Suppressor macrophage (primary cell): ENCODE data around the gene FUCA2.
"Not testable (repeated sequence)": the region's sequence is repeated elsewhere in the genome, so short reads cannot be mapped to it uniquely, and the experiment has no call there.

ENCODE experiments used
- DNase-seq, 4 experiments: peaks; one replicate each; pipeline ENCODE4 v3.0.0-alpha.2; 2020 to 2022

Gene FUCA2

GRCh38 chr6:143535189-143535614 lies 23.7 kb upstream of the FUCA2 start:
- no peak for DNase-seq

- no peak for DNase-seq
Measured at GRCh38 chr6:143531720-143532499, 20.4 kb upstream of the FUCA2 start.

DNA sequence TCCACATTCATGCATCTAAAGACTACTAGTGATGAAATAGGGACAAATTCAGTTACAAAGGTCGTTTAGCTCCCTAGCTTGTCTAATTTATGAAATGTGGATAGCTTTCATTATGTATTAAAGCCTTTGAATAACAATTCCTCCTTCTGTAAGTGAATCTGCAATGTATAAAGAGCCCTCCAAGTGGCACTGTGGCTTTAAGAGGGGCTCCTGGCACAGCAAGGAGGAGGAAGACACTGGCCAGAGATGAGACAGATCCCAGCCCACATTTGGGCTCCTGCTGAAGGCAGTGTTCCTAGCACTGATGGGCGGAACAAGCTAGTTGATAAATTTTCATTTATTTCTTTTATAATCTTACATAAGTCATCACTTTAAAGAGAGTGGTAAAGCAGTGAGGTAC lies 17.6 kb upstream of the FUCA2 start:
- no peak for DNase-seq

- peak in 2 of 4 experiments; percentile 24 to 38 for DNase-seq
Measured at GRCh38 chr6:143528164-143528811, 16.8 kb upstream of the FUCA2 start.

- no peak for DNase-seq
Measured at GRCh38 chr6:143527677-143528076, 16.2 kb upstream of the FUCA2 start.

DNA sequence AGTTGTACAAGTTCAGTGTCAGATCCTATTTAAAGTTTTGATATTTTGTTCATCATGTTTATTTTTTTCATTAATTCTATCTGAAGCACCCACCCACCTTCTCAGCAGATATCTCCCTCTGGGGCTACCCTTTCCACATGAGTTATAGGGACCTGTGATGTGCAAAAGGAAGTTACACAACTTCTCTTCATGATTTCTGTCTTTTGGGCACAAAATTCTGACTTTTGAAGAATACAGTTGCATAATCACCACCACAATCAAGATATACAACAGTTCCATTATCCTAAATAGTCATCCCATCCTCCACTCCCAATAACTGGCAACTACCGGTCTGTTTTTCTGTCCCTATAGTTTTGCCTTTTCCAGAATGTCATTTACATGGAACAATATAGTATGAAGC lies 13.8 kb upstream of the FUCA2 start:
- DNase-seq: peak in 2 of 4 experiments; percentile 52 to 54

GRCh38 chr6:143522039-143522600 lies 10.6 kb upstream of the FUCA2 start:
- no peak for DNase-seq

GRCh38 chr6:143517447-143517773 lies 5.9 kb upstream of the FUCA2 start:
- DNase-seq: no peak

DNA sequence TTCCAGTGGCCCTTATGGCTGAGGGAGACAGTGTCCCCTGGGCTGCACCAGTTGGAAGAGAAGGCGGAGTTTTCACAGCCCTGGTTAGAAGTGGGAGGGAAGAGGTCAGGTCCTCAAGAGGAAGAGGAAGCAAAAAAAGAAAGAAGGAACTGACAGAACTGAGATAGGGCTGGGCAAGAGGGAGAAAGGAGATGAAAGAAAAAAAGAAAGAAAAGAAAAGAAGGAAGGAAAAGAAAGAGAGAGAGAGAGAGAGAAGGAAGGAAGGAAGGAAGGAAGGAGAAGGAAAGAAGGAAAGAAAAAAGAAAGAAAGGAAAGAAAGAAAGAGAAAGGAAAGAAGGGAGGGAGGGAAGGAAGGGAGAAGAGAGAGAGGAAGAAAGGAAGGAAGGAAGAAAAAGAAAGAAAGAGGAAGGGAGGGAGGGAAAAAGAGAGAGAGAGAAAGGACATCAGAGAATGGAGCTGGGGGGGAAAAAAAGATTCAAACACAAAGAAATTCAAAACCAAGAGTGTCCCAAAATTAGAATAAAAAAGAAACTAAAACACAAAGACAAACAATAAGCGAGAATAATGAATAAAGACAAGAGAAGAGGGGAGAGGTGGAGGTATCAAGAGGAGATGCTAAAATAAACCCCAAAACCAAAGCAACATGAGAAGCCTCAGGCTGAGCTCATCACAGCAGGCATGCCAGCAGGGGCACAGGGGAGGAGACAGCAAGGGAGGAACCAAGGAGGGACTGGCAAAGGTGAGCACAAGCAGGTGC lies 5.3 kb upstream of the FUCA2 start:
- DNase-seq: peak; percentile 37 to 75 (median 66)

DNA sequence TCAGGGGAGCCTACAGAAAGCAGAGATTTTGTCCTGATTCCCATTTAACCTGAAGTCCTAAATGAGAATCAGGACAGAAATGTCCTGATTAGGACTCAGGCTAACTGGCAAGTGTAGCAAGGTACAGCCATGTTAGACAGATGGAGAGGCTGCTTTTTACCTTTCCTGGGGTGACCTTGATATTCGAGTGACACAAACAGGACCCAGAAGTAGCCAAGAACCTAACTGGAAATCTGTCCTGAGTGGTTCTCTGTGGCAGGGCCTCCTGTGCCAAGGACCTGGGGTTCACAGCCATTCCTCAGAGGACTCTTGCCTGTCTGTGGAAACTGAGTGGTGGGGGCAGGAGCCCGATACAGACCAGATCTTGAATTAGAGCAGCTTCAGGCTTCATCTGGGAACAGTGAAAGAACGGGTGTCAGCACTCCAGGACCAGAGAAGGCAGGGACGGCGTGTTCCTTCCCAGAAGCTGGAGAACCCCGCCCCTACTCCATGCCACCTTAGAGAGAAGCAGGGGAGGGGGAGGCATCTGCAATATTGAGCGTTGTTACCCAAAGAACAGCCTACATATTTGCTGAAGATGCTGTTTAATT lies 4.3 kb upstream of the FUCA2 start:
- DNase-seq: no peak

DNA sequence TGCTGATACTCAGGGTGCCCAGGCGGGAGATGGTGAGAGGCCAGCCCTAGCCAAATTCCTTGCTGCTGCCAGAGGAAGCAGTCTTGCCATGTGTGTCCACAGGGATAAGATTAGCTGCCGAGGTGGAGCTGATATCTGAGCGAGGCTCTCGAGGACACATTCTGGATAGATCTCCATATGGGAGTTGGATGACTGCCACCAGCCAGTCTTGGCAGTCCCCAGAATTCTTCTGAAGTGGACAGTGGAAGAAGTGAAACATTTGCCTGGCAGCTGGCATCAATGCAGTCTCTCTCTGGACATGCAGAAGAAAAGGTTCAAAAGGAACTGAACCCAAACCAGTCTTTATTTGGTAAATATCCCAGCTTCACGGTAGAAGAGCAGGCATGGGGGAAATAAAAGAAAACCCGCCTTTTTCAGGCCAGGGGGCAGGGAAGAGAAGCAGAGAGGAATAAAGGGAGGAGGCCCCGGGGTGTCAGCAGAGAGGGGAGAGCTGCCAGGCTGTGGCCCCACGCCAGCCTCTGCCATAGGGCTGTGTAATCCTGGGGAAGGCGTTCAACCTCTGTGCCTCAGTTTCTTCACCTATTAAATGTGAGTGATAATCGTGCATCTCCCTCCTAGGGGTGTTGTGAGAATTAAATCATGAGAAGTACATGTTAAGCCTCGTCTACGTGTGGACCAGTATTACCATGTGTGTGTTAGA lies 3.7 kb upstream of the FUCA2 start:
- DNase-seq: no peak

- DNase-seq: peak; percentile 6 to 58 (median 38)
Measured at GRCh38 chr6:143513410-143513809, 1.9 kb upstream of the FUCA2 start.

DNA sequence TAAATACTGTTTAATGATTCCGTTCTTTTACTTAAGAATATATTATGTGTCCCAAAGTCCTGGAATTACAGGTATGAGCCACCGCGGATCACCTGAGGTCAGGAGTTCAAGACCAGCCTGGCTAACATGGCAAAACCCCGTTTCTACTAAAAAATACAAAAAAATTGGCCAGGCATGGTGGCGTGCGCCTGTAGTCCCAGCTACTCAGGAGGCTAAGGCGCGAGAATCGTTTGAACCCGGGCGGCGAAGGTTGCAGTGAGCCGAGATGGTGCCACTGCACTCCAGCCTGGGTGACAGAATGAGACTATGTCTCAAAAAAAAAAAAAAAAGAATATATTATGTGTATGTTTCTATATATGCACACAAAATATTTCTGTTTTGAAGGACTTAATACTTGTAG lies 1.2 kb downstream of the FUCA2 start:
- not testable (repeated sequence) for DNase-seq

DNA sequence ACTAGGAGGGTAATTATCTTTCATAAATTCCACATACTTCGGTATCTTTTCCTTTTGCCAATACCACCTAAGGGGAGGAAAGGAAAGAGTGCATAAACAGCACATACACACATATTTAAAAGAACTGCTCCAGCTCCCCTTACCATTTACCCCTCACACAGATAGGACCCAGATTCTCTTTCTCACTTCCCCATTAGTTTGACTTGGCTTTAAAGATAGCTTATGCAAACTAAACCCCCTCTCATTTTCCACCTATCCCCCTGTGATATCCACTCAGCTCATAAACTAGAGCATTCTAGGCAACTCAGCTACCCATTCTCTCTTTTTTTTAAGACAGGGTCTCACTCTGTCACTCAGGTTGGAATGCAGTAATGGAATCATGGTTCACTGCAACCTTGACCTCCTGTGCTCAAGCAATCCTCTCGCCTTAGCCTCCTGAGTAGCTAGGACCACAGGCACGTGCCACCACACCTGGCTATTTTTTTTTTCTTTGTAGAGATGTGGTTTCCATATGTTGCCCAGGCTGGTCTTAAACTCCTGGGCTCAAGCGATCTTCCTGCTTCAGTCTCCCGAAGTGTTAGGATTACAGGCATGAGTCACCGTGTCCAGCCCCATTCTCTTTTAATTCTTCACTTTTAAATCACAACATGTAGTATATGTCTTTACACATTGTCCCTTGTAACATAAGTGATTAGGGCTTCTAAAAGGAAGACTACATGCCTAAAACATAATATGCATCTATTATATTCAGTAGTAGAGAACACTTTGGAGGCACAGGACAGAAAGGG lies 4.0 kb downstream of the FUCA2 start:
- DNase-seq: no peak

- DNase-seq: no peak
Measured at GRCh38 chr6:143506620-143507019, 4.9 kb downstream of the FUCA2 start.

- no peak for DNase-seq
Measured at GRCh38 chr6:143506199-143506598, 5.3 kb downstream of the FUCA2 start.

DNA sequence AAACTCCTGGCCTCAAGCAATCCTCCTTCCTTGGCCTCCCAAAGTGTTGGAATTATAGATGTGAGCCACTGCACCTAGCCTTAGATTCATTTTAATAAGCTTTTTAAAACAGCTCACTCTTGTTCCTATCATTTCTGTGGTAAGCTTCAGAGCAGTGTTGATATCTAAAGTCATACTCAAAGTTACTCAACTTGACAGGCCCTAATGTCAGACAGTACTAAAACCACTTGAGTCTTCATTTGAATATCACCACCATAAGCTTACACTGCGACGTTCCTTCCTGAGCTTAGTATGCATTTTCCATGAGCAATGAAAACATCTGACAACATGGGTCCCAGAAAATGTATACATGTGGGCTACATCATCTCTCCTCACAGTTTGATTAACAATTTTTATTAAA lies 6.0 kb downstream of the FUCA2 start:
- no peak for DNase-seq

- DNase-seq: no peak
Measured at GRCh38 chr6:143505111-143505510, 6.4 kb downstream of the FUCA2 start.

DNA sequence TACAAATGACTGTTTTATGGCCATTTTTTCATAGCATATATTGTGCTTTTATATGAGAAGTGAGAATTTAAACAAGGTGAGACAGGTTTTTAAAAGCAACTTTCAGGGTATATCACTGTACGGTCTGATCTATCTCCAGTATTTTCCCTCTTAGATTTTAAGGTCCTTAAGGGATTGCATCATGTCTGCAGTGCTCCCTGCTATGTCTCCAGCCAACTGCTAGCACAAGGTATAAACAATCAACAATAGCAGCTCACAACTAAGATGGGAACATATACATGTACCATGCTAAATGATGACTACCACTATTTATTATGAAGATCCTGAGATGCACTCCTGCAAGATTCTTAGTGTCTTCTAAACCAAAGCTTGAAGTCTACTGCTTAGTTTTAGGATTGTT lies 7.2 kb downstream of the FUCA2 start:
- DNase-seq: no peak

GRCh38 chr6:143501851-143502250 lies 9.7 kb downstream of the FUCA2 start:
- DNase-seq: no peak

GRCh38 chr6:143498428-143498827 lies 13.1 kb downstream of the FUCA2 start:
- no peak for DNase-seq
